HG02798 (cell line): Measurements from ENCODE around the gene IPCEF1.

Experiments used
- ATAC-seq: cut with Tn5 transposase; IDR thresholded peaks from one replicate; pipeline ENCODE4 v1.9.1; 2021; ENCODE audit warnings: mild to moderate bottlenecking; ENCODE audit not compliant: unreplicated experiment, poor library complexity

Gene IPCEF1

DNA sequence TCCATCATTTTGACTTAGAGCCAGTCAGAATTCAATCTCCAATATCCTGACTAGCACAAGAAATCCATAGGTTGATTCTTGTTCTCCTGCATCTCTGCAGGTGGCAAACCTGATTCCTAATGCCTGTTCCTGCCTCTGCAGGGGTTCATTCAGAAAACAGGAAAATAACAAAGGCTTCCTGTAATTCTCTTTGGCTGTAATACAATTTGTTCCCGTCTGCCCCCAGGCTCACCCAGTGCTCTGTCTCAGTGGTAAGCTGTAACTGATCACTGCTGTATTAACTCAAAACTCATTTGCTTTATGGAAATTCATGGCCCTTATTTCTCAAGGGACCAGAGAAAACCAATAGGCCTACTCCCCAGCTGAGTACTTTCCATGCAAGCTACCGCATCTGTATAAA, 228.9 kb downstream of the IPCEF1 start:
- ATAC-seq, result no peak

DNA sequence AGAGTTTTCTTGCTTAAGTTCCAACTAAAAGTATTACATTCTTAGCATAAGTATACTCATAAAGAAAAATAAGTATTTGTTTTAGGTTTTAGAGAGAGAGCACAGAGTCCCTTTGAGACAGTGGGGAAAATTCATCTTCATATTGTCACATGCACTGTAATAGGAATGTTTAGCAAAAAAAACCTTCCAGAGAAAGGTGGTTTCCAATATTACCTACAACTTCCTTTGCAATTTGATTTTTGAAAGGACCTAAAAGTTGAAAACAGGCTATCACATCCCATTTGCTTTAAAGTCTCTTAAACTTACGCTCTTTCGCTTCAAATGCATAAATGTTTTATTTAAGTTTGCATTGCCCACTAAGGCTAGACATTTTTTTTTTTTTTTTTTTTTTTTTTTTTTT, 231.2 kb downstream of the IPCEF1 start:
- ATAC-seq, result no peak

DNA sequence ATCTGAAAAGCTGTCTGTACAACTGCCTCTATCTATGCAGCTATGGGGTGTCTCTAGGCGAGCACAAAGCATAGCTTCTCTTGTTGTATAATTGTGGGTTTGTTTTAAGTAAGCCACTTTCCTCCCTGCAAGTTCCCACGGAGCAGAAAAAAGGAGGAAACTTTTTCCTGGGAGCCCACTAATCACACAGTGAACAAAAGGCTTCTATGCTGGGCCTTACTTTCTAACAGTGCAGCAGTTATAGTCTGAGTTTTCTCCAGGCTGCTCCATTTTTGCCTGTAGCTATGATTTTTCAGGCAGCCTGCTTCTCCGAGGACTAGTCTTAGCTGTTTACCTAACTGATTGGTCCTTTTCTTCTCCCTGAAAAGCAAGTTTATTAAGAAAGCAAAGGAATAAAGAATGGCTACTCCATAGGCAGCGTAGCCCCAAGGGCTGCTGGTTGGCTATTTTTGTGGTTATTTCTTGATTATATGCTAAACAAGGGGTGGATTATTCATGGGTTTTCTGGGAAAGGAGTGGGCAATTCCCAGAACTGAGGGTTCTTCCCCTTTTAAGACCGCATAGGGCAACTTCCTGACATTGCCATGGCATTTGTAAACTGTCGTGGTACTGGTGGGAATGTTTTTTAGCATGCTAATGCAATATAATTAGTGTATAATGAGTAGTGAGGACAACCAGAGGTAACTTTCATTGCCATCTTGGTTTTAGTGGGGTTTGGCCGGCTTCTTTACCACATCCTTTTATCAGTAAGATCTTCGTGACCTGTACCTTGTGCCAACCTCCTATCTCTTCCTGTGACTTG, 233.2 kb downstream of the IPCEF1 start:
- no peak for ATAC-seq

DNA sequence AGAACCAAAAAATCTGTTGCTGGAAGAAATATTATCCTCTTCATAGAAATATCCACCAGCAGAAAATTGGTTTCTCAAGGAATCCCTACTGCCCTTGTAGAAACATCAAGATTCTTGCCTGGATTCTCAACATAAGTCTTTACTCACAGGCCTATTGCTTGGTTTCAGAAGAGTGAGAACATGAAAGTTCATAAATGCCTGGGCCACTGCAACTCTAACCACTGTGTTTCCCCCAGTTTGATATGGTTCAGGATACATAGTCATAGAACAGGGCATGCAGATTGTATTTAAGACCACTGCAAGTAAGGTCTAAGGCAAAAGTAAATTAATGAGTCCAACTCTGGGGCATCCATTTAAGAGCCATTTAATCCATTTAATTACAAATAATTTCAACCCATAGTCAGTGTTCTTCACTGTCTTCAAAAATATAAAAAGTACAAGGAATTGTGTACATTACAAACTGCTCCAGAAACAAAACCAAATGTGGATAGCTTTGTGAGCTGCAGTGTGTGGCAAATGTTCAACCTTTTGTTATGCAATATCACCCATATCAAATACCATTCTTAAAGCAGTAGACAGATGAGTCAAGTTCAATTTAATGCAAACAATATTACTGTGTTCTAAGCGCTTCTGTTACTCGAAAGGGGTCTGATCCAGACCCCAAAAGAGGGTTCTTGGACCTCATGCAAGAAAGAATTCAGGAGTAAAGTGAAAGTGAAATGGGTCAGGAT, 234.2 kb downstream of the IPCEF1 start:
- no peak for ATAC-seq

DNA sequence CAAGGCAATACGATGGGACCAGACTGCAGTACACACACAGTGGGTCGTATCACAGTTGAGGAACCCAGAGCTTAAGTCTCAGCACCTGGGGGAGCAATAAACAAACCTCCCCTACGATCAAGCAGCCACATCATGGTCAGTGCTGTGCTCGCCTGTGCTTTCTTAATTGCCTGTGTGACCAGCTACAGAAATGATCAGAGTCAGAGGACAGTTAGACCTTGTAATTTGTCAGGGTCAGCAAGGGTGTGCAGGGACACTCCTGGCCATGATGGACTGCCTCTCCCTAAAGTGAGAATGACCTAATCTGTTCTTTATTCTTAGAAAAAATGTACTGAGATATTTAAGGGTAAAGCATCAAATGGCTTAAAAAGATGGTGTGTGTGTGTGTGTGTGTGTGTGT, 239.1 kb downstream of the IPCEF1 start:
- no peak for ATAC-seq

DNA sequence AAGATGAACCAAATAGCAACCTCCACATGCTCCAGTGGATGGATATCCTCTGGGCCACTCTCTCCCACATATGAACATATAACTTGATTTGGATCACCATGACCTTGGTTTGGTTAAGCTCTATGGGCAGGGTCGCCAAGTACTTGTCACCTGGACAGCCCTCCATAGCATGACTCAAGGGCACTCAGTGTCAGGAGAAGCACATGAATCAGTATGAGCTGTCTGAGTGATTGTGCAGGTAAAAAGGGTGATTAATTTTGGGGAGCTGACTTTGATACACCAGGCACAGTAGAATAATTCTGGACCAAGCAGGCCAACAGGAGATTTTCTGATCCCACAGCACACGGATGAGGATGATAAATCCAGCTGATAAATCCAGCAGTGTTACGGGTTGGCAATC, 243.2 kb downstream of the IPCEF1 start:
- no peak for ATAC-seq

DNA sequence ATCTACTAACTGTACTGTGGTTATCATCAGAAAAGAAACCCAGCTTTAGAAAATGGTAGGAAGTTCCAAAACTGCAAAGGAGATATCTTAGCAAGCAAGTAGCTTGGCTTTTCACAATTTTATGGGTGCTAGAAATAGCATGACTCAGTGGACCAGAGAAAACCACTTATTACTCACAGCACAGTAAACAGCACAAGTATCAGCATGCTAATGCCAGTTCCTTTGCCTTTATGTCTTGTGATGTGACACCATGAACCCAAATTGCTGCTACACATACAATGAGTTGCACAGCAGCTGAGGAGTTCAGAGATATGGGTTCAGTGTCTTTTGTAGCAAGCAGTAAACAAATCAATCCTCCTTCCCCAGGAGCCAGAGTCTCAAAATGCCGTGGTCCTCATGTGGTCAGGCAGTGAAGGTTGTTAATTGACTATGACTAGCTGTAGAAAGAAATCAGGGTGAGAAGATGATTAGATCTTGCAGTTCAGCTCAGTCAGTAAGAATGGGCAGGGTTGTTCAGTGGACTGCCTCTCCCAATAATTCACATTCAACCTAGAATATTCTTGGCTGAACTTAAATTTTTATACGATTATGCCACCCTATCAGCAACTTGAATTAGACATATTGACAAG, 244.3 kb downstream of the IPCEF1 start:
- no peak for ATAC-seq

DNA sequence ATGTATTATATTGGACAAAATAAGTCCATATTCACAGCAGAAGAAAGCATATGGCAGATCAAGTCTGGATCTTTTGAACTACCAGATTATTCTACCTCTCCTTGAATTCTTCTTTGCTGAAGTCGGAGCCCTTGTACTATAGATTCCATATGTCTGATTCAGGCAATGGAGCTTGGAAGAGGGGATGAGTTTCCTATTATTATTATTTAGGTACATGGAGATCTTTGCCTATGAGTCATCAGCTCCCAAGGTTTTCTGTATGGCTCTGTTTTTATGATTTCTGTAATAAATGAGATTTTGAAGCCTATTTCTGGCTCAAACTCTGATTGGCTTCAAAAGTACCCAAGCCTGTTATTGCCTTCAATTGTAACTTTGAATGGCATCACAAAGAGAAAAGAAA, 245.6 kb downstream of the IPCEF1 start:
- ATAC-seq, result no peak

DNA sequence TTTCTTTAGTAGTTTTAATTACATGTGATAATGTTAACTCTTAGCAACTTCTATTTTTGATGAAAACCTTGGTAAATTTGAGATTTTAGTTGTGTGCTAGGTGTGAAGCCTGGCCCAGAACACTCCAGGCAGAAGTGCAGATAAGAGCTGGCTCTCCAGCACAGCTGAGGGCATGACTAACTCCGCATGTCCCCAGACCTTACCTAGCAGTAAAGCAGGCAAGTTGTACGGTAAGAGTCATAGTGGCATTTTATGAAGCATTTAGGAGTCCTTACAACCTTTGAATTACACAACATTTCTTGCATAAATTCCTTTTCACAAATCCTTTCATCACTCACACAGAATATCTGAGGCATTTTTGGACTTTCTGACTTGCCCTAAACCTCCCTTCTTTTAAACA, 250.4 kb downstream of the IPCEF1 start:
- no peak for ATAC-seq
